ENCODE measurements around the gene MEI1.

MEI1 gene

GRCh38 chr22:41777749-41778425 lies 78.6 kb downstream of the MEI1 start:
- H3K9me2 ChIP-seq (replicated peaks; ENCODE audit: low read depth, low read length), result no peaks in the 10 kb centered on the region
- H3K79me2 ChIP-seq (ENCODE audit: insufficient read depth, low read length), result no peaks in the 10 kb centered on the region; the same call in 1 of the 2 replicates
- no peaks in the 10 kb centered on the region for H3K36me3 ChIP-seq (ENCODE audit: insufficient read depth, low read length)
- no peaks in the 10 kb centered on the region for H4K20me1 ChIP-seq (ENCODE audit: insufficient read depth, low read length, poor library complexity, severe bottlenecking)
- no peaks in the 10 kb centered on the region for H3K27me3 ChIP-seq (ENCODE audit: insufficient read depth, low read length, poor library complexity, severe bottlenecking)
- H3K9me3 ChIP-seq (ENCODE audit: insufficient read depth, low read depth, low read length), result no peaks in the 10 kb centered on the region
- H3K4me3 ChIP-seq (ENCODE audit: low read length, poor library complexity, severe bottlenecking), result no peak overlapping the region
- H3K4me2 ChIP-seq (ENCODE audit: low read depth, low read length, poor library complexity, severe bottlenecking), result no peak overlapping the region
- H2AFZ ChIP-seq (ENCODE audit: low read length), result peak overlapping the region; percentile 37; the same call in 1 of the 2 replicates
- no peaks in the 10 kb centered on the region for H3F3A ChIP-seq (ENCODE audit: low read depth)
- H3K9ac ChIP-seq (ENCODE audit: low read depth, low read length, poor library complexity, severe bottlenecking), result no peak overlapping the region
- TF ChIP-seq EZH2phosphoT487 (IDR thresholded peaks at IDR 0.05; ENCODE audit: borderline replicate concordance) (no peak), CTCF (conservative IDR thresholded peaks at IDR 0.05; ENCODE audit: low read length) (no peak)
- H3K4me1 ChIP-seq (ENCODE audit: insufficient read depth, low read length, poor library complexity, severe bottlenecking), result peaks cover 22% of the 10 kb centered on the region

DNA sequence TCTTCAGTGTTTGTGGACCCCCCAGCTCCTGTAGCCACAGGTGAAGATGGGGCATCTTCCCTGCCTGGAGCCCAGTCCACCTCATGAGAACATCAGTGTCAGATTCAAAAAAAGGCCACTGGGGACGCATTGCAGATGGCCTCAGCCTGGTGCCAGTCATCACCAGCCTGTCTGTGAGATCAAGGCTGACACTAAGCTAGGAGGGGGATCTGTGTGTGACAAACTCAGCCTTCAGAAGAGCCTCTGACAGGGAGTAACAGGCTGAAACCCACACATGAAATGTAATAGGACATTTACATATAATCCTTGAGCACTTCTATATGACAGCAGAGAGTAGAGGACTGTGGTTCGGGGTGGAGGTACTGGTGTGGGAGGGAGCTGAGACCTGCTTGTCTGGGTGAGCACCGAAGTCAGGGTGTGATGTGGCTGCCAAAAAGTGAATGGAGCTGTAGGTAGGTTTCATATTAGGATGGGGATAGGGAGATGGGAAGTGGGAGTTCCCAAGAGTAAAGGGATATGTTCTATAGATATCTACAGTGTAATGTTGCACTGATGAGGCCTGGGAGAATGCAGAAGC lies 80.7 kb downstream of the MEI1 start:
- H3F3A ChIP-seq (ENCODE audit: low read depth), result no peaks in the 10 kb centered on the region
- TF ChIP-seq EZH2phosphoT487 (IDR thresholded peaks at IDR 0.05; ENCODE audit: borderline replicate concordance) (no peak), CTCF (conservative IDR thresholded peaks at IDR 0.05; ENCODE audit: low read length) (no peak)
- no peaks in the 10 kb centered on the region; the same call in 1 of the 2 replicates for H3K79me2 ChIP-seq (ENCODE audit: insufficient read depth, low read length)
- no peak overlapping the region for H2AFZ ChIP-seq (ENCODE audit: low read length)
- no peaks in the 10 kb centered on the region for H3K9me2 ChIP-seq (replicated peaks; ENCODE audit: low read depth, low read length)
- H3K9me3 ChIP-seq (ENCODE audit: insufficient read depth, low read depth, low read length), result no peaks in the 10 kb centered on the region
- H3K4me2 ChIP-seq (ENCODE audit: low read depth, low read length, poor library complexity, severe bottlenecking), result no peak overlapping the region
- H3K36me3 ChIP-seq (ENCODE audit: insufficient read depth, low read length), result no peaks in the 10 kb centered on the region
- peaks cover 24% of the 10 kb centered on the region for H3K4me1 ChIP-seq (ENCODE audit: insufficient read depth, low read length, poor library complexity, severe bottlenecking)
- H3K9ac ChIP-seq (ENCODE audit: low read depth, low read length, poor library complexity, severe bottlenecking), result peak overlapping the region; percentile 75
- no peaks in the 10 kb centered on the region for H4K20me1 ChIP-seq (ENCODE audit: insufficient read depth, low read length, poor library complexity, severe bottlenecking)
- no peak overlapping the region for H3K4me3 ChIP-seq (ENCODE audit: low read length, poor library complexity, severe bottlenecking)
- no peaks in the 10 kb centered on the region for H3K27me3 ChIP-seq (ENCODE audit: insufficient read depth, low read length, poor library complexity, severe bottlenecking)

DNA sequence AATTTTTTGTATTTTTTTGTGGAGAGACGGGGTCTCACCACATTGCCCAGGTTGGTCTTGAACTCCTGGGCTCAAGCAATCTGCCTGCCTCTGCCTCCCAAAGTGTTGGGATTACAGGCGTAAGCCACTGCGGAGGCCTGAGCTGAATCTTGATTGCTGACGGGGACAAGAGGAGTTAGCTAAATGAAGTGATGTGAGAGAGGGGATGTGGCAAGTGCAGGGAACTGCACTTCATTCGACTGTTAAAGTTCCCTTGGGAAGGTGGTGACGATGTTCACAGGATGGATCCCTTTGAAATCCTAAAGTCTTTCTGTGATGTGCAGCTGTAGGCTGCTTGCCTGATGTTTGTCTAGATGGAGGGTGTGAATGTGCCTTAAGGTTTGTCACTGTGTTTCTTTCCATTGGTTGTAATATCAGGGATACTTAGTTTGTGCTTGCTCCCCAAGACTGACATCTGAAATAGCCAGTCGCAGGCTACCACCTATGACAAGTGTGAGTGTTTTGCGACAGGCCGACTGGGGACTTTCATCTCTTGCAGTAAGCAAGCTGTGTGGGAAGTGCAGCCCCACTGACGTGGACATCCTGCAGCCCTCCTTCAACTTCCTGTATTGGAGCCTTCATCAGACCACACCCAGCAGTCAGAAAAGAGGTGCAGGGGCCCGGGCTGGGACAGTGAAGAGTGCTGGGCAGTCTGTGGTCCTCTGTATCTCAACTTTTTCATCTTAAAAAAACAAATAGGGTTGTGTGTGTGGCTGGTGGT lies 81.6 kb downstream of the MEI1 start:
- Histone ChIP-seq H4K20me1 (ENCODE audit: insufficient read depth, low read length, poor library complexity, severe bottlenecking) (no peaks in the 10 kb centered on the region), H3F3A (ENCODE audit: low read depth) (no peaks in the 10 kb centered on the region), H3K9ac (ENCODE audit: low read depth, low read length, poor library complexity, severe bottlenecking) (peak overlapping the region; percentile 75), H3K4me3 (ENCODE audit: low read length, poor library complexity, severe bottlenecking) (peak overlapping the region; percentile 74), H3K27me3 (ENCODE audit: insufficient read depth, low read length, poor library complexity, severe bottlenecking) (no peaks in the 10 kb centered on the region), H3K4me2 (ENCODE audit: low read depth, low read length, poor library complexity, severe bottlenecking) (peak overlapping the region; percentile 77), H3K4me1 (ENCODE audit: insufficient read depth, low read length, poor library complexity, severe bottlenecking) (peaks cover 24% of the 10 kb centered on the region), H3K36me3 (ENCODE audit: insufficient read depth, low read length) (no peaks in the 10 kb centered on the region), H3K9me2 (replicated peaks; ENCODE audit: low read depth, low read length) (no peaks in the 10 kb centered on the region), H3K79me2 (ENCODE audit: insufficient read depth, low read length) (no peaks in the 10 kb centered on the region; the same call in 1 of the 2 replicates), H3K9me3 (ENCODE audit: insufficient read depth, low read depth, low read length) (no peaks in the 10 kb centered on the region), H2AFZ (ENCODE audit: low read length) (peak overlapping the region; percentile 85)
- no peak for TF ChIP-seq CTCF (conservative IDR thresholded peaks at IDR 0.05; ENCODE audit: low read length)
- no peak for TF ChIP-seq EZH2phosphoT487 (IDR thresholded peaks at IDR 0.05; ENCODE audit: borderline replicate concordance)

Data from Loucy (cell line).